ENCODE data around the gene B3GNT8.

DNA sequence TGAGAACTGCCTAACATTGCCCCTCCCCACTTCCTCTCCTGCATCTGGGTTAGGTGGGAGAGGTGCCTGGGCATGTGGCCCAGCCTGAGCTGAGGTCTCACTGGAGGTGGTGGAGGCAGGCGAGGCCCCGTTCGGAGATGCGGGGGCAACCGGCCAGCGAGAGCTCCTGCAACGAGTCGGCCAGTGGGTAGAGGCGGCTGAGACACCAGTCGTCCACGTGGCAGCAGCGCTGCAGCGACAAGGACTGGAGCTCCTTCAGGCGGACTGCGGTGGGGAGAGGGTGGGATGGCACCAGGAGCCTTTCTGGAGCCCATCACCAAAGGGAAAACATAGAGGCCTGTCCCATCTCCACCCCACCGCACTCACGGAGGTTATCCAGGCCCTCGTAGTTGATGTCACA lies 6.0 kb upstream of the B3GNT8 start:
- TF ChIP-seq POLR2AphosphoS5 (IDR thresholded peaks at IDR 0.05; ENCODE audit: low read depth, low read length) (no peak; the same call in 1 of the 2 replicates), POLR2A (IDR thresholded peaks at IDR 0.05; ENCODE audit: low read depth, low read length) (no peak)

Data from GM12892 (cell line).